HEK293 (cell line): ENCODE data around the gene PLEKHM2.

Source experiments
- BCL11B ChIP-seq: fragments of 450-650 bp; formaldehyde crosslinking; IDR thresholded peaks from 2 replicates; pipeline ENCODE4 v1.5.1; 2016; ENCODE audit warnings: low read depth, missing biosample characterization, missing genetic modification characterization
- TRIM28 ChIP-seq: IDR thresholded peaks from 2 replicates; pipeline ENCODE4 v1.6.1; 2011; ENCODE audit warnings: low read length, control low read depth, borderline replicate concordance
- YY1 ChIP-seq: fragments of 450-650 bp; formaldehyde crosslinking; IDR thresholded peaks from 2 replicates; pipeline ENCODE4 v1.5.1; 2018; ENCODE audit warnings: missing biosample characterization, missing genetic modification characterization
- ZBTB20 ChIP-seq: fragments of 450-650 bp; formaldehyde crosslinking; IDR thresholded peaks from 2 replicates; pipeline ENCODE4 v1.5.1; 2016; ENCODE audit warnings: missing biosample characterization, missing genetic modification characterization
- ZNF121 ChIP-seq: fragments of 450-650 bp; formaldehyde crosslinking; IDR thresholded peaks from 2 replicates; pipeline ENCODE4 v1.5.1; 2016; ENCODE audit warnings: missing biosample characterization, missing genetic modification characterization
- ZNF157 ChIP-seq: fragments of 450-650 bp; formaldehyde crosslinking; IDR thresholded peaks from 2 replicates; pipeline ENCODE4 v1.5.1; 2016; ENCODE audit warnings: missing biosample characterization, missing genetic modification characterization
- ZNF324 ChIP-seq: fragments of 450-650 bp; formaldehyde crosslinking; IDR thresholded peaks from 2 replicates; pipeline ENCODE4 v1.5.1; 2016; ENCODE audit warnings: missing biosample characterization, missing genetic modification characterization
- ZNF555 ChIP-seq: fragments of 450-650 bp; formaldehyde crosslinking; conservative IDR thresholded peaks from 2 replicates; pipeline ENCODE4 v1.5.1; 2017; ENCODE audit warnings: missing biosample characterization, mild to moderate bottlenecking, missing genetic modification characterization, inconsistent platforms
- TF ChIP-seq, protein P1 (sequence below): fragments of 450-650 bp; formaldehyde crosslinking; IDR thresholded peaks from 2 replicates; pipeline ENCODE4 v1.5.1; 2016; ENCODE audit warnings: missing biosample characterization, missing genetic modification characterization
- TF ChIP-seq, protein P2 (sequence below): fragments of 450-650 bp; formaldehyde crosslinking; IDR thresholded peaks from 2 replicates; pipeline ENCODE4 v1.5.1; 2017; ENCODE audit warnings: missing biosample characterization, mild to moderate bottlenecking, missing genetic modification characterization, moderate library complexity
- TF ChIP-seq, protein P3 (sequence below): fragments of 450-650 bp; formaldehyde crosslinking; IDR thresholded peaks from 2 replicates; pipeline ENCODE4 v1.5.1; 2016; ENCODE audit warnings: missing biosample characterization, missing genetic modification characterization
- TF ChIP-seq, protein P4 (sequence below): fragments of 450-650 bp; formaldehyde crosslinking; IDR thresholded peaks from 2 replicates; pipeline ENCODE4 v1.5.1; 2016; ENCODE audit warnings: missing biosample characterization, missing genetic modification characterization, low read depth

DNA sequence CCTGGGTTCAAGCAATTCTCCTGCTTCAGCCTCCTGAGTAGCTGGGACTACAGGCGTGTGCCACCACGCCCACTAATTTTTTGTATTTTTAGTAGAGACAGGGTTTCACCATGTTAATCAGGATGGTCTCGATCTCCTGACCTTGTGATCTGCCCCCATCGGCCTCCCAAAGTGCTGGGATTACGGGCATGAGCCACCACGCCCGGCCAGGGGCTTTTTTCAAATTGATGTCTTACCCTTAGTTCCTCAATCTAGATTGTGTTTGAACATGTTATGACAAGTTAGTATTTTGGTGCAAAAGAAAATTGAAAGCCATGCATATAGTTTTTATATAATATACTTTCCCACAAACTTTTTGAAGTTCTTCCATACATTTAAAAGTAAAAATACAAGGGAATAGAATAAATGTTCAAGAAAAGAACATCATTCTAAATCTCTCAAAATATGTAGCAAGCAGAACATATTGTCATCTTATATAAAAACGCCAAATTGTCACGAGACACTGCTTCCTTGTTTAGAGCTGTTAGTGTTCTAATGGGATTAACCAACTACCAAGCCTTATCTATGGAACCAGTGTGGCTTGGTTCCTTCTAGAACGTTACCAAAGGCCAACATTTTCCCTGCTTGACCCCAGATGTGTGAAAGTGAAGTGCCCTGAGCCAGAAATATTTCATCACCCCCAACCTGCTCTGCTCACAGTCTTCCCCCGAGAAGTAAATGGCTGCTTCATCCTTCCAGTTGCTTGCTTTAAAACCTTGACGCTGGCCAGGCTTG is 9.5 kb upstream of the PLEKHM2 start:
- TF ChIP-seq ZNF157 (tag by site-specific recombination) (no peak), BCL11B (no peak), TRIM28 (no peak), ZNF121 (tag by site-specific recombination) (no peak), ZBTB20 (no peak), YY1 (tag by site-specific recombination) (no peak), ZNF555 (tag by site-specific recombination) (no peak), ZNF324 (tag by site-specific recombination) (no peak)
- TF ChIP-seq, protein P1, sequence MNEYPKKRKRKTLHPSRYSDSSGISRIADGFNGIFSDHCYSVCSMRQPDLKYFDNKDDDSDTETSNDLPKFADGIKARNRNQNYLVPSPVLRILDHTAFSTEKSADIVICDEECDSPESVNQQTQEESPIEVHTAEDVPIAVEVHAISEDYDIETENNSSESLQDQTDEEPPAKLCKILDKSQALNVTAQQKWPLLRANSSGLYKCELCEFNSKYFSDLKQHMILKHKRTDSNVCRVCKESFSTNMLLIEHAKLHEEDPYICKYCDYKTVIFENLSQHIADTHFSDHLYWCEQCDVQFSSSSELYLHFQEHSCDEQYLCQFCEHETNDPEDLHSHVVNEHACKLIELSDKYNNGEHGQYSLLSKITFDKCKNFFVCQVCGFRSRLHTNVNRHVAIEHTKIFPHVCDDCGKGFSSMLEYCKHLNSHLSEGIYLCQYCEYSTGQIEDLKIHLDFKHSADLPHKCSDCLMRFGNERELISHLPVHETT = no peak
- TF ChIP-seq, protein P2, sequence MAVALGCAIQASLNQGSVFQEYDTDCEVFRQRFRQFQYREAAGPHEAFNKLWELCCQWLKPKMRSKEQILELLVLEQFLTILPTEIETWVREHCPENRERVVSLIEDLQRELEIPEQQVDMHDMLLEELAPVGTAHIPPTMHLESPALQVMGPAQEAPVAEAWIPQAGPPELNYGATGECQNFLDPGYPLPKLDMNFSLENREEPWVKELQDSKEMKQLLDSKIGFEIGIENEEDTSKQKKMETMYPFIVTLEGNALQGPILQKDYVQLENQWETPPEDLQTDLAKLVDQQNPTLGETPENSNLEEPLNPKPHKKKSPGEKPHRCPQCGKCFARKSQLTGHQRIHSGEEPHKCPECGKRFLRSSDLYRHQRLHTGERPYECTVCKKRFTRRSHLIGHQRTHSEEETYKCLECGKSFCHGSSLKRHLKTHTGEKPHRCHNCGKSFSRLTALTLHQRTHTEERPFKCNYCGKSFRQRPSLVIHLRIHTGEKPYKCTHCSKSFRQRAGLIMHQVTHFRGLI (tag by site-specific recombination) = no peak
- TF ChIP-seq, protein P3, sequence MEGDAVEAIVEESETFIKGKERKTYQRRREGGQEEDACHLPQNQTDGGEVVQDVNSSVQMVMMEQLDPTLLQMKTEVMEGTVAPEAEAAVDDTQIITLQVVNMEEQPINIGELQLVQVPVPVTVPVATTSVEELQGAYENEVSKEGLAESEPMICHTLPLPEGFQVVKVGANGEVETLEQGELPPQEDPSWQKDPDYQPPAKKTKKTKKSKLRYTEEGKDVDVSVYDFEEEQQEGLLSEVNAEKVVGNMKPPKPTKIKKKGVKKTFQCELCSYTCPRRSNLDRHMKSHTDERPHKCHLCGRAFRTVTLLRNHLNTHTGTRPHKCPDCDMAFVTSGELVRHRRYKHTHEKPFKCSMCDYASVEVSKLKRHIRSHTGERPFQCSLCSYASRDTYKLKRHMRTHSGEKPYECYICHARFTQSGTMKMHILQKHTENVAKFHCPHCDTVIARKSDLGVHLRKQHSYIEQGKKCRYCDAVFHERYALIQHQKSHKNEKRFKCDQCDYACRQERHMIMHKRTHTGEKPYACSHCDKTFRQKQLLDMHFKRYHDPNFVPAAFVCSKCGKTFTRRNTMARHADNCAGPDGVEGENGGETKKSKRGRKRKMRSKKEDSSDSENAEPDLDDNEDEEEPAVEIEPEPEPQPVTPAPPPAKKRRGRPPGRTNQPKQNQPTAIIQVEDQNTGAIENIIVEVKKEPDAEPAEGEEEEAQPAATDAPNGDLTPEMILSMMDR = no peak
- TF ChIP-seq, protein P4, sequence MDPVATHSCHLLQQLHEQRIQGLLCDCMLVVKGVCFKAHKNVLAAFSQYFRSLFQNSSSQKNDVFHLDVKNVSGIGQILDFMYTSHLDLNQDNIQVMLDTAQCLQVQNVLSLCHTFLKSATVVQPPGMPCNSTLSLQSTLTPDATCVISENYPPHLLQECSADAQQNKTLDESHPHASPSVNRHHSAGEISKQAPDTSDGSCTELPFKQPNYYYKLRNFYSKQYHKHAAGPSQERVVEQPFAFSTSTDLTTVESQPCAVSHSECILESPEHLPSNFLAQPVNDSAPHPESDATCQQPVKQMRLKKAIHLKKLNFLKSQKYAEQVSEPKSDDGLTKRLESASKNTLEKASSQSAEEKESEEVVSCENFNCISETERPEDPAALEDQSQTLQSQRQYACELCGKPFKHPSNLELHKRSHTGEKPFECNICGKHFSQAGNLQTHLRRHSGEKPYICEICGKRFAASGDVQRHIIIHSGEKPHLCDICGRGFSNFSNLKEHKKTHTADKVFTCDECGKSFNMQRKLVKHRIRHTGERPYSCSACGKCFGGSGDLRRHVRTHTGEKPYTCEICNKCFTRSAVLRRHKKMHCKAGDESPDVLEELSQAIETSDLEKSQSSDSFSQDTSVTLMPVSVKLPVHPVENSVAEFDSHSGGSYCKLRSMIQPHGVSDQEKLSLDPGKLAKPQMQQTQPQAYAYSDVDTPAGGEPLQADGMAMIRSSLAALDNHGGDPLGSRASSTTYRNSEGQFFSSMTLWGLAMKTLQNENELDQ (tag by site-specific recombination) = no peak
